DND-41 (cell line): Measurements from ENCODE around the gene SULT1A2.
"Not testable (repeated sequence)": the region's sequence is repeated elsewhere in the genome, so short reads cannot be mapped to it uniquely, and the experiment has no call there.

Source experiments
- EZH2 ChIP-seq: IDR thresholded peaks from 3 replicates; pipeline ENCODE4 v1.6.1; 2012; ENCODE audit warnings: borderline replicate concordance, low read depth, mild to moderate bottlenecking, moderate library complexity, low read length, inconsistent platforms; ENCODE audit not compliant: severe bottlenecking
- TF ChIP-seq, protein P1 (sequence below): IDR thresholded peaks from 2 replicates; pipeline ENCODE4 v1.5.1; 2012; ENCODE audit warnings: borderline replicate concordance, low read length, moderate library complexity, mild to moderate bottlenecking; ENCODE audit not compliant: poor library complexity, severe bottlenecking; ENCODE audit errors: extremely low read depth

DNA sequence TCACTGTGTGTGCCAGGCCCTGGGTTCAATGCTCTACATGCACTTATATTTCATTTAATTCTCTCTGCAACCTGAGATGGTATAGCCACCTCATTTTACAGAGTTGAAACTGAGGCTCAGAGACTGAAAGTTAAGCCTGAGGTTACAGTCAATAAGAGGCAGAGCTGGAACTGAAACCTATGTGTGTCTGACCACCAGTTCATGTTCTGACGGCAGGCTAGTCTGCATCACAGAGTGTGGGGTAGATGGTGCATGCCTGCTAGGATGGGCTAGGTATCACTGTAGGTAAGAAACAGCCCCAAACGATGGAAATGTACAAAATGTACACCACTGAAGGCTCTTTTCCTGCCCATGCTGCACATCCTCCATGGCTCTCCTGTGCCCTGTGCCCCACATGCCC lies 43.1 kb upstream of the SULT1A2 start:
- TF ChIP-seq, protein P1, sequence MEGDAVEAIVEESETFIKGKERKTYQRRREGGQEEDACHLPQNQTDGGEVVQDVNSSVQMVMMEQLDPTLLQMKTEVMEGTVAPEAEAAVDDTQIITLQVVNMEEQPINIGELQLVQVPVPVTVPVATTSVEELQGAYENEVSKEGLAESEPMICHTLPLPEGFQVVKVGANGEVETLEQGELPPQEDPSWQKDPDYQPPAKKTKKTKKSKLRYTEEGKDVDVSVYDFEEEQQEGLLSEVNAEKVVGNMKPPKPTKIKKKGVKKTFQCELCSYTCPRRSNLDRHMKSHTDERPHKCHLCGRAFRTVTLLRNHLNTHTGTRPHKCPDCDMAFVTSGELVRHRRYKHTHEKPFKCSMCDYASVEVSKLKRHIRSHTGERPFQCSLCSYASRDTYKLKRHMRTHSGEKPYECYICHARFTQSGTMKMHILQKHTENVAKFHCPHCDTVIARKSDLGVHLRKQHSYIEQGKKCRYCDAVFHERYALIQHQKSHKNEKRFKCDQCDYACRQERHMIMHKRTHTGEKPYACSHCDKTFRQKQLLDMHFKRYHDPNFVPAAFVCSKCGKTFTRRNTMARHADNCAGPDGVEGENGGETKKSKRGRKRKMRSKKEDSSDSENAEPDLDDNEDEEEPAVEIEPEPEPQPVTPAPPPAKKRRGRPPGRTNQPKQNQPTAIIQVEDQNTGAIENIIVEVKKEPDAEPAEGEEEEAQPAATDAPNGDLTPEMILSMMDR: not testable (repeated sequence)
- TF ChIP-seq EZH2: not testable (repeated sequence)
